Non-pigmented ciliary epithelial cell (primary cell): Measurements from ENCODE around the gene MGRN1.

Experiments used
- DNase-seq: peaks from one replicate; pipeline ENCODE4 v3.0.0-alpha.2; 2010; ENCODE audit warnings: low read depth

MGRN1 gene

DNA sequence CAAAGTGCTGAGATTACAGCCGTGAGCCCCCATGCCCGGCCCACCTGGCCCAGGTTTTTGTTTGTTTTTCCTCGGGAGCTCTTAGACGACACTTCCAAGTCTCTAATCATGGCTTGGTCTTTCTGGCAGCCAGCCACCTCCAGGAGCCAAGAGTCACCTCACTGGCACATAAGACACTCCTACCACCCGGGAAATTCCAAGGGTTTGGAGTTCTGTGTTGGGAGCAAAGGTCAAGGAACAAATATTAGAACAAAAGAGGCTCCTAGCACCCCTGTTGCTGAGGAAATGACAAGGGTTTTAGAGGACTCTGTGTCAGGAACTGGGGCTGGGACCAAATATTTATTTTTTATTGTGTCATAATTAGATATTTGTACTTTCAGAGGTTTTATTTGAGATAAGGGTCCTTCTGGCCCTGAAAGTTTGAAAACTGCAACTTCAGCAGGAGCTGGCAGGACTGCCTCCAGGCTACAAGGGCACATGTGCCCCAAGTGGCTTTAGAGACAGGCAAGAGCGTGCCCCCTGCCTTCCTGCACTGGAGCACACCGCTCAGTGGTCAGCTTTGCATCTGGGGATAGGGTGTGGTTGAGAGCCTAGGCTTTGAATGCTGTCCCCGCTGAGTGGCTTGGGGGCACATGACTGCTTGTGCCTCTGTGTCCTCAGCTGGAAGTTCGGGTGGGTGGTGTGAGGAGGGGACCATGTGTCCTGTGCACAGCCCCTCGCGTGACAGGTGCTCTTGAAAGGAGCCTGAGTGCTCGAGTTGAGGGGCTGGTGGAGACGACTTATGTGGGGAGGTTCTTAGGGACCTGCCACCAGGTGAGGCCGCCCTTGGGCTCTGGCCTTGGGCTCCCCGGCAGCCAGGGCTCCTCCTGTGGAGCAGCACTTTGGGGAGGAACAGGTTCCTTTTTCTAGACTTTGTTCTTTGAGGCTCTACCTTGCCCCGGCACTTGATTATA, 29.7 kb downstream of the MGRN1 start:
- DNase-seq, result no peak

DNA sequence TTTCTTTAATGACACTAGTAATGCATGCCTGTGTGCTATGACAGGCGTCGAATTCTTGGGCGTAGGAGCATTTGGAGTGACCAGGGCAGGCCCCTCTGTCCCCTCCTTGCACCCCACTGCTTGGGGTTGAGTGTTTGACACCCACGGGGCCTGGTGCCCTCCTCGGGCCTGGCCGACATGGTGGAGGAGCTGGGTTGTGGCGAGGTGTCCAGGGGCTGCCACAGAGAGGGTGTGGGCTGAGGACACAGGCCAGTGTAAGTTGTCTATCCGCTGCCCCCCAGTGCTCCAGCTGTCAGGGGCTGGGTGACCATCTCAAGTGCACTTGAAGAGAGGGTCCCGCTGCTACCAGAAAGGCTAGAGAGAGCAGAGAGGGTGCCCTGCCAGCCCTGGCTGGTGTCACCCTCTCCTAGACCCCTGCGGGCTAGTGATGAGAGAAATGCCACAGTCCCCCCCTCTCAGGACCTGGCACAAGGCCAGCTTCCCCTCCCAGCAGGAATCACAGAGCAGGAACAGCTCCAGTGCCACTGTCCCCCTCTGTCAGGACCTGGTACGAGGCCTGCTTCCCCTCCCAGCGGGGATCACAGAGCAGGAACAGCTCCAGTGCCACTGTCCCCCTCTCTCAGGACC, 30.5 kb downstream of the MGRN1 start:
- no peak for DNase-seq

DNA sequence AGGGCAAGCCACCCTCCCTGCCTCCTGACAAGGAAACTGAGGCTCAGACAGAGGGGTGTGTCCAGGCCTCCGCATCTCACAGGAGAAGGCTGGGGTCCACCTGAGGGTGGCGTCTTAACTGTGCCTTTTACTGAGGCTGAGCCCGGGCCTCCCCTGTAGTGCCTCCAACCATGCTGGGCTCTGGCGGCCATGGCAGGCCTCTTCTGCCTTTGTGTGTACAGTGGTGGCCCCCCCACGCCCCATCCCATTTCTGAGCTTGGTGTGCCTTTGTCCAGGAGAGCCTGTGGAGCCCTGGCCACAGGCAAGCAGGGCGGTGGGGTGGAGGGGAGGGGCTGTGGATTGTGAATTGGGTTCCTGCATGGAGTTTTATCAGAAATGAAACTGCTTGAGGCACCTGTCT, 31.2 kb downstream of the MGRN1 start:
- DNase-seq, result no peak

DNA sequence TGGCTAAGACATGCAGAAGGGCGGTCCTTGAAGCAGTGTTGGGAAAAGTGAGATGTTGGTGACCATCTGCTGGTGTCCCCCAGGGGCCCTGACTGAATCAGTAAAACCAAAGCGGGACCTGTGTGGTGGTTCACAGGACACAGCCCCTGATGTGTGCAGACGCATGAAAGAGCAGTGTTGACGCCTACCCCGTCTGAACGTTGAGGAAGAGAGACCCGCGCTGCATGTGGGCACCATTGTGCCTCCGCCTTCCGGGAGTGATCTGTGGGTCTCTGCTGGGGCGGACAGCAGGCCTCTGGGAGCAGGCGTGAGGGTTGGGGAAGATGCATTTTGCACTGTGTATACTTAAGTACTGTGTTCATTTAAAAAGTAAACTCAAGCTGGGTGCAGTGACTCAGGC, 31.6 kb downstream of the MGRN1 start:
- DNase-seq, result no peak

DNA sequence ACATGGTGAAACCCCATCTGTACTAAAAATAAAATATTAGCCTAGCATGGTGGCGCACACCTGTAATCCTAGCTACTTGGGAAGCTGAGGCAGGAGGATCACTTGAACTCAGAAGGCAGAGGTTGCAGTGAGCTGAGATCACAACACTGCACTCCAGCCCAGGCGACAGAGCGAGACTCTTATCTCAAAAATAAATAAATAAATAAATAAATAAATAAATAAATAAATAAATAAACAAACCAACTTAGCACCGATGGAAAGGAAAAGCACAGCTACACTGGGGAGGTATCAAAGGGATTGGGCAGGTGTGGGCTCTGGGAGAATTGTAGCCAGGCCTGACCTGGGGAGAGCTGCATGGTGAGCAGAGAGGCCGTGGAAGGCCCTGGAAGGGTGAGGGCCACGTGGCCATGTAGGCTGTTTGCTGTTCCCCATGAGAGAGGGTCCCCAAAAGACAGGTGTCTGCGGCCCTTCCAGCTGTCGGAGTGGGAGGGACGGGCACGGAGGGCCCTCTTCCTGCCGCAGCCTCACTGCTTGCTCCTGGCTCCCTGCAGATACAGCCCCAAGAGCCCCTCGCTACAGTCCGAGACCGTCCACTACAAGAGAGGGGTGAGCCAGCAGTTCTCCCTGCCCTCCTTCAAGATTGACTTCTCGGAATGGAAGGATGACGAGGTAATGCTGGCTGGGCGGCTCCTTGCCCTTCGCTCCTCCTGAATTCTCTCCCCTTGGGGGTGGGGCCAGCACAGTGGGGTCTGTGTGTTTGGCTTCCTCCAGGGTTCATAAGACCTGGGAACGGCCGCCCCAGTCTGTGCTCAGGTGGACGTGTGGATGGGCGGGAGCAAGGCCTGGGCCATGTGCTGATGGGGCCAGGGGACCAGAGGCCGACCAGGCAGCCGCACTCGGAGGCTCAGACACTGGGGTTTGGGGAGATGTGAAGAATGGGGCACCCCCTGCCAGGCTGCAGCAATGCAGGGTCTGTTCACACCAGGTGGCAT, 32.4 kb downstream of the MGRN1 start:
- DNase-seq, result no peak

DNA sequence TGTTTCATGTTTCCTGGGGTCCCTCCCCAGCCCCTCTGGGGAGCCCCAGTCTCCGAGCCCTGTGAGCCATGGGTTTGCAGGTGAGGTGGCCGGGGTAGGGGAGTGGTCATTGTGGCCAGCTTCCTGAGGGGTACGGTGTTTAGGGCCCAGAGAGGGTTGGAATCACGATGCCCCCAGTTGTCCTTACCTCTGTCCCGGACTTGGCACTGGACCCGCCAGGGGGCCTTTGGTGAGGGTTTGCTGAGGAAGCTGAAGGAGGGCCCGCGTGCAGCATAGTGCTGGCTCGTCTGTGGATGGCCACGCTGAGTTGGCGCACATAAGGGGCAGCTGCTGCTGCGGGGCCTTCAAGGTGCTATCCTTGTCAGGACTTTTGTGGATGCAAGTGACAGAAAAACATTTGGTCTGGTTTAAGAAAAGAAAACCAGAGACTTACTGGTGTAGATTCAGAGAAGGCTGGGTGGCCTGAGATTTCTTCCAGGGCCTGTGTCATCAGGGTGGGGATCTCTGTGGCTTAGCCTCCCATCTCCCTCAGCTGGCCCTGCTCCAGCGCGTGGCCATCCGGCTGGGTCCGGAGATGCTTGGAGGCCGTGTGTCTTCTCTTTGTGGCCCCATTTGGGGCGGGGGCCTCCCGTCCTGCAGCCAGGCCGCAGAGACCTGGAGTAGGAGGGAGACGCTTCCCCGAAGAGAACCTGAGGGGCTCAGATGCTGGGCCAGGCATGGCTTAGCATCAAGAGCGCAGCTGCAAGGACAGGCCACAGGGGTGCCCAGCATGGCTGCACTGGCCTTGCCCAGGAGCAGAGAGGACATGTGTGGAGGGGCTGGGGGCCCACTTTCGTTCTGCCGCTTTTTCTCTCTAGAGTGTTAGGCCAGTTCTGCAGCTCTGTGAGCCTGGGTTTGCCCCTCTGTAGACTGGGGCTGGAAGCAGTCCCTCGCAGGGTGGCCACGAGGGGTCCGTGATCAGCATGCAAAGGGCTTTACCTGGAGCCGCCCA, 35.0 kb downstream of the MGRN1 start:
- DNase-seq, result no peak

DNA sequence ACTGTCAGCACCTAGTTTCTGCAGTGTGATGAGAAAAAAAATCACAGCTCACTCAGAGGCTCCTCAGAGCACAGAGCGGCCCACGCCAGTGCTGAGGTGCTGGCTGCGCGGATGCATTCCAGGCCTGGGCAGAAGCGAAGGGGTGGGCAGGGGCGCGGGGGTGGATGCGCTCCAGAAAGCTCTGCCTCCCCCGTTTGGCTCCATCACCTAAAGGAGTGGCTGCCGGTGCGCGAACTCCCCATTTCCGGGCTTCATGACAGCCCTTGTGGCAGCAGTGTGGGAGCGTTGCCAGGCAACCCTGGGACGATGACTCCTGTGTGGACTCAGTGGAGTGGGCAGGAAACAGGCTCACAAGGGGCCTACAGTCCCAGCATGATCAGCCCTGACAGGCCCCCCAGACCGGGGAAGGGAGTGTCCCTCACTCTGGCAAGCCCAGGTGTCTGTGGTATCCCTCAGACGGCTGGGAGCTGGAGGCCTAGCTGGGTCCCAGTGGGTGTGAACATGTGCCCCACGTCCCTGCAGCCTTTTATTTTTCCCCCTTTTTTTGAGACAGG, 35.9 kb downstream of the MGRN1 start:
- DNase-seq, result peak; percentile 14

DNA sequence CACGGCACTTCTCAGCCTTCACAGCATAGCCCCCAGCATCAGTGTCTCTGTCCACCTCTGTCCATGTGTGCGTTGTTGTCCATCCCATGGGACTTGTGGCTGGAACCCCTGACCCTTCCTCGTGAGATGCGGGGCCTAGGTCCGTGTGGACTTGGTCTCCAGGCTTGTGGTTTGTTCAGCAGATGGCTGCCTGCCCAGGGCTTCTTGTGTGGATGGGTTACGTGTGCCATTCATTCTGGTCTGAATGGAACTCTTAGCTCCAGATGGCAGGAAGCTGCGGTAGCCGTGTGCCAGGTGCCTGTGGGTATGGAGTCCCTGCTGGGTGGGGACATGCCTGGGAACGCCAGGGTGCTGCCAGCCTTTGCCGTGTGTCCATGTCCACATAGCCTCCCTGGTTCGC, 37.0 kb downstream of the MGRN1 start:
- no peak for DNase-seq

DNA sequence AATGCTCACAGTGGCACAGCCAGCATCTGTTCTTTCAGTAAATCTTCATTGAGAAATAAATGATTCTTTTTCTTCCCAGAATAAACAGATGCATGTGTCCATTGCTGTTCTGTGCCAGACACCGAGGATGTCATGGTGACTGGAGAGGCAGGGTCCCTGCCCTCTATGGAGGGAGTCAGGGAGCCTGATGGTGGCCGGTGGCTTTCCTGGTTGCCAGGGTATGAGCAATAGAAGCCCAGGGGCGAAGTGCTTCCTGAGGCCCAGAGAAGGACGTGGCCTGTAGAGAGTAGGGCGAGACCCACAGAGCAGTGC, 38.8 kb downstream of the MGRN1 start:
- no peak for DNase-seq

DNA sequence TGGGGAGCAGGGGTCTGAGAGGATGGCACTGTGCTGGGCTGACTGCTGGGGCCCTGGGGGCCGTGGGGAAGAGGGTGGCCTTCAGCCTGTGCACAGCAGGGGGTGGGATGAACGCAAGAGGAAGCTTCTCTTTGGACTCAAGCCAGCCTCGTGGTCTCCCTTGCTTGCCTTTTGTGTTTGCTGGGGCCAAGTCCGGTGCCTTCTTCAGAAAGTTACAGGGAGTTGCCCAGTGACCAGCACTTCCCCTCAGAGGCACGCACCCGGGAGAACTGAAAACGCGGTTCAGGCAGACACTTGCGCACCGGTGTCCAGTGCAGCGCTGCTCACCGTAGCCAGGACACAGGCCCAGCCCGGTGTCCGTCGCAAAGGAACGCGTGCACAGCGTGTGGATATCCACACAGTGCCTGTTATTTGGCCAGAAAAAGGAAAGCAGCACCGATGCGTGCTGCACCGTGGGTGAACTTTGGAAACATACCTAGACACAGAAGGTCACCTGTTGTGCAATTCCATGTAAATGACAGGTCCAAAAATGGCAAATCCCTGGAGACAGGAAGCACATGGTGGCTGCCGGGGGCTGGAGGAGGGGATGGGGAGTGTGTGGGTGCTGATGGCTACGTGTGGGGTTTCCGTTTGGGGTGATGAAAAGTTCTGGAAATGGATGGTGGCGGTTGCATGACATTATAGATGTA, 39.3 kb downstream of the MGRN1 start:
- DNase-seq, result no peak

DNA sequence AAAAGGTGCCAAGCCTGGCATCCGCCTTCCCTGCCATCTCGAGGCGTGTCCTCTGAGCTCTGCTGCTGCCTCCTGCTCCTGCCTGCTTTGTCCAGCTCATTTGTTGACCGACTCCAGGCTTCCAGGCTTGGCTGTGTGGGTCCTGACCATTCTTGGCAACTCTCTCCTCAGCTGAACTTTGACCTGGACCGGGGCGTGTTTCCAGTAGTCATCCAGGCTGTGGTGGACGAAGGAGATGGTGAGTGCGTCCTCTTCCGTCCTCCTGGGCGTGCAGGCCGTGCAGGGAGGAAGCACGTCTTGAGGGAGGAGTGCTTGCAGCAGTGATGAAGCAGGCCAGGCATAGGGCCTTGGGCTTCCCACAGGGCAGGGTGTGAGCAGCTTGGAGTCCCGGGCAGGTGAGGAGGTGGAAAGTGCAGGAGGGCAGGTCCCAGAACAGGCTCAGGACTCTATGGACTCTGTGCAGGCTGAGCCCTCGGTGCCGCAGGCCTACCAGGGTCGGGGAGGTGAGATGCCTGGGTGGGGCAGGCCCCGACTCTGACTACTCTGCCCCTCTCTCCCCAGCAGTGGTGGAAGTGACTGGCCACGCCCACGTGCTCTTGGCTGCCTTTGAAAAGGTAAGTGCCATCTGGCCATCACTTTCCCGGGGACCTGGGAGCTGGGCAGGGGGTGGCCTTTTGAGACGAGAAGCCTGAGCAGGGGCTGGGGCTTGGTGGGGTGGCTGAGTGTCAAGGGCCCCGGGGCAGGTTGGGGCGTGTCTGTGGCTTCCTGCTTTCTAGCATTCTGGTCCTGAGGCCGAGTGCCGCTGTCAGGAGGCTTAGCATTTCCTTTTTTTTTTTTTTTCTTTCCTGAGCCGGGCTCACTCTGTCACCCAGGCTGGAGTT, 40.2 kb downstream of the MGRN1 start:
- DNase-seq, result no peak

DNA sequence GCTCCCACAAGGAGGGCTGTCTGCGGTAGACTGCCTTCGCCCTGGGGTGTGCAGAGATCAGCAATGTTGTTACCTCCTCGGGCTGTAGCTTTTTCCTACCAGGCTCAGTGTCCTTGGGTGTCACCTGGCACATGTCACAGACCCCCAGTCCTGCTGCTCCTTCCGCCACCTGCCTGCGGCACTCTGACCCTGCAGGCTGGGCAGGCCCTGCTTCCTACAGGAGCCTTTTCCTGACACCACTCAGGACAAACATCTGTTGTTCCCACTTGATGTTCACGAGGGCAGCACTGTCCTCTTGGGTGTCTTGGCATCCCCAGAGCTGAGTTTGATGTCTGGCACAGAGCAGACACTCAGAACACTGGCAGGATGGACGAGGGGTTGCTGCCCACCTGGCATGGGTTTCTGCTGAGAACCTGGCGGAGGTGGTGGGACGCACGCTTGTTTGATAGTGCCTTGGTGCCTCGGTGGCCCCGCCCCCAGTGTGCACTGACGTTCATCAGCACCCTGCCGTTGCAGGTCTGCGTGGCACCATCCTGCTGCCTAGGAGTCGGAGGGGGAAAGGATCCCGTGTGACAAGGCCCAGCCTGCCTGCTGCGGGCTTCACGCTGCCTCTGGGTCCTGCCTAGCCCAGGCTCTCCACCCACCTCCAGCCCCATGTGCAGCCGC, 42.0 kb downstream of the MGRN1 start:
- no peak for DNase-seq

DNA sequence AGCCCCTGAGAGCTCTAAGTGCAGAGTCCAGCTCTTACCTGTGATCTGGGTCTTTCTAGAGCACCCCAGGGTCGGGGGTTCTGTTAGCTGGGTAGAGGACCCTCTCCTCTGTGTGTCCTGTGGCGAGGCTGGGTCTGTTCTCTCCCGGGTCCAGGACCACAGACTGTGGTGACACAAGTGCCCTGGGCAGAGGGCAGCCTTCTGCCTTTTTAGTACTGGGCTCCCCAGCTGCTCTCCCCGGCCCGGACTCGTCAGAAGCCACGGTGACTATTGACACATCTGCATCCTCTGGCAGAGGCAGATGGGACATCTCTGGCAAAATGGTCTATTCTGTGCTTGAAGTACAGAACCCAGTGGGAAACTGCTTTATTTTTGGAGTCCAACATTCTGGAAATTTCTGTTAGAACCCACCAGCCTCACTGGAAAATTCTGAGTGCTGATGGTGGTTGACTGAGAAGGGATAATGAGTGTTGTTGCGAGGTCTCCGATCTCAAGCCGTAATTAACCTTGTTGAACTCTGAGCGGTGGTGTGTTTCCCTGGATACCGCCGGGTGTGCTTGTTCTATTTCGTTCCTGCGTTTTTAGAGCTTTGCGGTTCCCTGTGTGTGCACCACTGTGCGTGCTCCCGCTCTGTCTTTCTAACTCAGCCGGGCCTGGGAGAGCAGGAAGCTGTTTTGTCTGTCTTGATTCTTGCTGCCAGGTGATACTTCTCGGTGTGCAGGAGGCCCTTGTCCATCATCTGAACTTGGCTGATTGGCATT, 42.8 kb downstream of the MGRN1 start:
- no peak for DNase-seq

DNA sequence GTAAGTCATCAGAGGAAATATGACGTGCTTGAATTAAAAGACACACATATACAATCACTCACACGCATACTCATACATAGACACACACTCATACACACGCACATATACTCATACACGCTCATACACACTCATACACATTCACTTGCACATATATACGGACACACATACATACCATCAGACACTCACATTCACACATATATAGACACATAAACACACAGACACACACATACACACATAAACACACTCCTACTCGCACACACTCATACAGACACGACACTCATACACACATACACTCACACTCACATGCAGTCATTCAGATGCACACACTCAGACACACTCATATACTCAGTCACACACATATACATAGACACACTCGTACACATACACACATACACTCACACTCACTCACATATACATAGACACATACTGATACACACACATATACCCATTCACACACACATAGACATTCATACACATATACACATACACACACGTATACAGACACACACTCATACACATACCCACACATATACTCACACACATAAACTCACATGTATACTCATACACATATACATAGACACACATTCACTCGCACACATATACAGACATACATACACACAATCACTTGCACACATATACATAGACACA, 43.8 kb downstream of the MGRN1 start:
- no peak for DNase-seq

DNA sequence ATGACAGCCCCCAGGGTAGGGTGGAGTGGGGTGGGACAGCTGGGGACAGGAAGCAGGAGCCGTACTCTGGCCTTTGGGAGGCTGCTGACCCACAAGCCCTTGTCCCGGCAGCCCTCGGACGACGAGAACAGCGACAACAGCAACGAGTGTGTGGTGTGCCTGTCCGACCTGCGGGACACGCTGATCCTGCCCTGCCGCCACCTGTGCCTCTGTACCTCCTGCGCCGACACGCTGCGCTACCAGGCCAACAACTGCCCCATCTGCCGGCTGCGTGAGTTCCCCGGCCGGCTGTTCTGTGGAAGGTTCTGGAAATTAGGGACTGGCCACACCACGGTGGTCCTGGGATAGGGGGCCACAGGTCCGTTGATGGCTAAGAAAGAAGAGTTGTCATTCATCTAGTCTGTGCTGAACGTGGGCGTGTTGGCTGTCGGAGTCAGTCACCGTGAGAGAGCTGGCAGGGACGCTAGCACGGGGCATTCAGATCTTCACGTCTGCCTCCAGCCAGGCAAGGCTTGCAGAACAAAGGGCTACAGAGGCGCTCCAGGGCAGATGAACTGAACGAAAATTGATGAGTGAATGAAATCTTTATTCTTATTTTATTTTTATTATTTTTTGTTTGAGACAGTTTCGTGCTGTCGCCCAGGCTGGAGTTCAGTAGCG, 48.9 kb downstream of the MGRN1 start:
- DNase-seq, result no peak

DNA sequence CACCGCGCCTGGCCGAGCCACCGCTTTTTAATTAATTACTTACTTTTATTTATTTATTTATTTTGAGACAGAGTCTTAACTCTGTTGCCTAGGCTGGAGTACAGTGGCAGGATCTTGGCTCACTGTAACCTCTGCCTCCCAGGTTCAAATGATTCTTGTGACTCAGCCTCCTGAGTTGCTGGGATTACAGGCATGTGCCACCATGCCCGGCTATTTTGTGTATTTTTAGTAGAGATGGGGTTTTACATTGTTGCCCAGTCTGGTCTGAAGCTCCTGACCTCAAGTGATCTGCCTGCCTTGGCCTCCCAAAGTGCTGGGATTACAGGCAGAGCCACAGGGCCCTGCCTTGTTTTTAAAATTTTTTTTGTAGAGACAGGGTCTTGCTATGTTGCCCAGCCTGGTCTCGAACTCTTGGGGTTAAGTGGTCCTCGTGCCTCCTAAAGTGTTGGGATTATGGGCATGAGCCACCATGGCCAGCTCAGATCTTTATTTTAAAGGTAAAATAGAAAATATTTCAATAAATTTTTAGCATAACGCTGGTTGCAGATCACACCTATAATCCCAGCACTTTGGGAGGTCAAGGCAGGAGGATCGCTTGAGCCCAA, 50.4 kb downstream of the MGRN1 start:
- no peak for DNase-seq
